ENCODE data around the gene UBE2D4. TPM values are rescaled to one million over a fixed set of nuclear protein-coding genes. Genes with fewer than 3 reads are reported as not detected.
"Not testable (repeated sequence)": the region's sequence is repeated elsewhere in the genome, so short reads cannot be mapped to it uniquely, and the experiment has no call there.

The UBE2D4 gene
- total and polyA plus RNA-seq, 3 experiments from 2014 or later: 13.9 to 16.2 (median 15.2) TPM

DNA sequence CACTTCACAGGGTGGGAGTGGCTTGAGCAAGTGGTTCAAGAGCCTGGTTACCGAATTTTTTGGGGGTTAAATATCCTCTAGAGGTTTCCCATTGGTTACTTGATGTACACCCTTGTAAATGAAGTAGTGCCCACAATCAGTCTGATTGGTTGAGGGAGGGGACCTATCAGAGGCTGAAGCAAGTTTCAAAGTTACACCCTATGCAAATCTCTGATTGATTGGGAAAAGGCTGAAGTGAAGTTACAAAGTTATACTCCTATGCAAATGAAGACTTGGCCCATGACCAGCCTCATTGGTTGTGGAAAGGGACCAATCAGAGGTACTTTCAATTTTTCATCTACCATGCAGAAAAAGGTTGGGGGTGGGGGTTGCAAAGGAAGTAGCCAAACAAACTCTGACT lies 34.7 kb downstream of the UBE2D4 start:
- Histone ChIP-seq H3K4me1 (ENCODE audit: insufficient read depth, low read length) (peaks cover 5% of the 10 kb centered on the region), H3K27me3 (ENCODE audit: insufficient read depth, low read length, poor library complexity, severe bottlenecking) (no peaks in the 10 kb centered on the region), H3K36me3 (ENCODE audit: insufficient read depth, low read length) (no peaks in the 10 kb centered on the region), H3K27ac (ENCODE audit: low read depth, low read length) (no peak overlapping the region), H3K9me3 (ENCODE audit: low read length) (no peaks in the 10 kb centered on the region), H3K4me3 (ENCODE audit: low read length) (no peak overlapping the region)
- peak overlapping the region in 1 of 8 donors; percentile 25 for H3K27ac Mint-ChIP-seq
- H3K4me3 Mint-ChIP-seq: no peak overlapping the region
- peaks cover 5 to 15% (median 11%) of the 10 kb centered on the region in 3 donors for H3K36me3 Mint-ChIP-seq
- no peaks in the 10 kb centered on the region for H3K27me3 Mint-ChIP-seq
- ChIA-PET CTCF (no interaction called here), POLR2A (no interaction called here)
- no peak for DNase-seq
- no peaks in the 10 kb centered on the region for H3K9me3 Mint-ChIP-seq
- H3K4me1 Mint-ChIP-seq: peaks cover 3 to 5% (median 3%) of the 10 kb centered on the region in 3 donors

DNA sequence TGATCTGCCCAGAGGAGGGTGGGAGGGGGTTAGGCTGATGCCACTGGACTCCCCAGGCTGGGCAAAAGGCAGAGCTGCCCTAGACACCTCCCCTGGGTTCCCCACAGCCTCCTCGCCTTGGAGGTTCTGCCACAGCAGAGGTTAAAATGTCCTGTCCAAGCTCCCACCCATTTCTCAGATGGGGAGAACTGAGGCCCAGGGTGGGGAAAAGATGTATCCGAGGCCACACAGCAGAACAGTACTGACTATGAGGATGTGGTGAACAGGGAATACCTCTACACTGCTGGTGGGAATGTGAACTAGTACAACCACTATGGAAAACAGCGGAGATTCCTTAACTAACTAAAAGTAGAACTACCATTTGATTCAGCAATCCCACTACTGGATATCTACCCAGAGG lies 40.2 kb downstream of the UBE2D4 start:
- H3K36me3 ChIP-seq (ENCODE audit: insufficient read depth, low read length); H3K4me1 ChIP-seq (ENCODE audit: insufficient read depth, low read length); H3K9me3 ChIP-seq (ENCODE audit: low read length); H3K4me1 Mint-ChIP-seq; H3K27ac Mint-ChIP-seq; H3K36me3 Mint-ChIP-seq; DNase-seq; CTCF ChIA-PET; H3K27me3 Mint-ChIP-seq; POLR2A ChIA-PET; H3K4me3 Mint-ChIP-seq; H3K27me3 ChIP-seq (ENCODE audit: insufficient read depth, low read length, poor library complexity, severe bottlenecking); H3K27ac ChIP-seq (ENCODE audit: low read depth, low read length); H3K9me3 Mint-ChIP-seq; H3K4me3 ChIP-seq (ENCODE audit: low read length): not testable (repeated sequence)

DNA sequence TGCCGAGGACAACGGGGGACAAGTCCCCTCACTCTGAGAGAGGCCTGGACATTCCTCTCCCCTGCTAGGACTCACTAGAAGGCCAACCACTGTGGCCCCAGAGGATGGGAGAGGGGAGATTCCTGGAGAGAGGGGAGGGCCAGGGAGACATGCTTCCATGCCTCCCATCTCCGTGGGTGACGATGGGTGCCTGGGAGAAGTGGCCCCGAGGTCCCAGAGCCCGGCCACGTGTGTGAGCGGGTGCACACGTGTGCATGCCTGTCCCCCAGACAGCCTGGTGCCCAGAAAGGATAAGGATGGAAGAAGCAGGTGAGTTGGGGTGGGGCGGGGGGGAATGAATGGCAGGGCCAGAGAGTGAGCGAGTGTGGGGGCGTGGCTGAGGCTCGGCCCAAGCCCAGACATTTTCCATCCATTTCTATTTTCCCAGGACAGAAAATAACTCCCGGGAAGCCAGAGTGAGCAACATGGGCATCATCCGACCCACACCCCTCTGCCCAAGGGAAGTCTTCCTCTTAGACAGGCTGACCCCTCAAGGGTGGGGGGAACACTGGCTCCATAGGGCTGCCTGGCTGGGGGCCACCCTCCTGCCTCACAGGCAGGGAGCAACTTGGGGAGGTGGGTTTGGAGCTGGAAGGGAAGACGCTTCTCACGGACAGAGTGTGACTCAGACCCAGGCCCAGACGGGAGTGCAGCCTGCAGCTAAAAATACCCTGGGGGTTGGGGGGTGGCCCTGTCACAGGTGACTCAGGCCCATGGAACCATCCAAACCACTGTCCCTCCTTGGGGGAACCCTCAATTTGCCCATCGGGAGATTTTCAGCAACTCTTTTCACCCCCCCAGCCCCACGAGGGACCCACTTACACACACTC lies 42.2 kb downstream of the UBE2D4 start:
- CTCF ChIA-PET; POLR2A ChIA-PET; H3K4me3 ChIP-seq (ENCODE audit: low read length); DNase-seq; H3K4me1 ChIP-seq (ENCODE audit: insufficient read depth, low read length); H3K36me3 ChIP-seq (ENCODE audit: insufficient read depth, low read length); H3K4me3 Mint-ChIP-seq; H3K27me3 ChIP-seq (ENCODE audit: insufficient read depth, low read length, poor library complexity, severe bottlenecking); H3K4me1 Mint-ChIP-seq; H3K27ac ChIP-seq (ENCODE audit: low read depth, low read length); H3K27me3 Mint-ChIP-seq; H3K9me3 ChIP-seq (ENCODE audit: low read length); H3K36me3 Mint-ChIP-seq; H3K27ac Mint-ChIP-seq; H3K9me3 Mint-ChIP-seq: not testable (repeated sequence)

DNA sequence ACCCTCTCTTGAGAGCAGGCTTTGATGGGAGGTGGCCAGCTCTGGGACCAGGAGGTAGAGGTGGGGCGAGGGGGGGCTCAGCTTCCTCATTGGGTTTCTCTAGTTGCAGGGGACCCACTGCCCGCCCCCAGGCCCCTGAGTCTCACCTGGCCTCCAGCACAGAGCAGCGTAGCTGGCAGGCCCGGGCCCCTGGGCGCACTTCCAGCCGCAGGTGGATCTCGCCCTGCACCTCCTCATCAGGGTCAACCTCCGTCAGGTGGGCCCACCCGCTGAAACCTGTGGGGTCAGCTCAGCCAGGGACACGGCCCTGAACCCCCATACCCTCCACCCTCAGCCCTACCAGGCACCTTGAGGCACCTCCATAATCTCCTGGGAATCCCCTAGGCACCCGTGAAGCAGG lies 43.4 kb downstream of the UBE2D4 start:
- DNase-seq; H3K4me3 Mint-ChIP-seq; H3K9me3 ChIP-seq (ENCODE audit: low read length); H3K27ac ChIP-seq (ENCODE audit: low read depth, low read length); H3K27me3 ChIP-seq (ENCODE audit: insufficient read depth, low read length, poor library complexity, severe bottlenecking); POLR2A ChIA-PET; H3K27me3 Mint-ChIP-seq; H3K36me3 ChIP-seq (ENCODE audit: insufficient read depth, low read length); H3K4me1 ChIP-seq (ENCODE audit: insufficient read depth, low read length); H3K4me3 ChIP-seq (ENCODE audit: low read length); H3K9me3 Mint-ChIP-seq; CTCF ChIA-PET; H3K36me3 Mint-ChIP-seq; H3K4me1 Mint-ChIP-seq: not testable (repeated sequence)
- peak overlapping the region in 1 of 8 donors; percentile 36 for H3K27ac Mint-ChIP-seq

DNA sequence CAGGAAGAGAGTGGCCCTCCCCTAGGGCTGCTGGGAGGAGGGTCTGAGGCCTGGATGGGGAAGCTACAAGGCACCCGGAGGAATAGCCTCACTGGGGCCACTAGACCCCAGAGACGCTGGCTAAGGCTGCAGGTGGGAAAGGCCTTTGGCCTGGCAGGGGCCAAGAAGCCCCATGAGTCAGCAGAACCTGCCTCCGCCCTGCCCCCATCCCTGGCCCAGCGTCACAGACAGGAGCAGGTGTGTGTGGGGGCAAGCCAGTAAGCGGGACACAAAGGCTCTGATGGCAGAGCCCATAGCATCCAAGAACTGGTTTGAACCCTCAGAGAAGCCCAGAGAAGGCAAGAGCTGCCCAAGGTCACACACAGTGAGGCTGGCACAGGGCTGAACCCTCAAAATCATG lies 44.5 kb downstream of the UBE2D4 start:
- H3K36me3 Mint-ChIP-seq; H3K9me3 ChIP-seq (ENCODE audit: low read length); H3K4me1 ChIP-seq (ENCODE audit: insufficient read depth, low read length); H3K27me3 ChIP-seq (ENCODE audit: insufficient read depth, low read length, poor library complexity, severe bottlenecking); H3K27ac Mint-ChIP-seq; H3K9me3 Mint-ChIP-seq; CTCF ChIA-PET; H3K4me3 ChIP-seq (ENCODE audit: low read length); H3K27ac ChIP-seq (ENCODE audit: low read depth, low read length); DNase-seq; H3K4me3 Mint-ChIP-seq; H3K36me3 ChIP-seq (ENCODE audit: insufficient read depth, low read length); POLR2A ChIA-PET; H3K27me3 Mint-ChIP-seq; H3K4me1 Mint-ChIP-seq: not testable (repeated sequence)

DNA sequence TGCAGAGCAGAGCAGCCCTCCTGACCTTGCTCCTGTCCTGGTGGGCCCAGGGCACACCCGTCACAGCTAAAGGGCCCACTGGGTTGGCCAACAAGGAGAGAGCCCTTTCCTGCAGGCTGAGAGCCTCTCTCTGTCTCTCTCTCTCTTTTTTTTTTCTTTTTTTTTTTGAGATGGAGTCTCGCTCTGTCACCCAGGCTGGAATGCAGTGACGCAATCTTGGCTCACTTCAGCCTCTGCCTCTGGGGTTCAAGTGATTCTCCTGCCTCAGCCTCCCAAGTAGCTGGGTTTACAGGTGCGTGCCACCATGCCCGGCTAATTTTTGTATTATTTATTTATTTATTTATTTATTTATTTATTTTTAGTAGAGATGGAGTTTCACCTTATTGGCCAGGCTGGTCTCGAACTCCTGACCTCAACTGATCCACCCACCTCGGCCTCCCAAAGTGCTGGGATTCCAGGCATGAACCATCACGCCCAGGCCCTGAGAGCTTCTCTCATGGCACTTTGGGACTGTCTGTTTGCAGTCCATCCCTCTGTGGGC lies 47.9 kb downstream of the UBE2D4 start:
- H3K9me3 ChIP-seq (ENCODE audit: low read length); H3K27me3 Mint-ChIP-seq; POLR2A ChIA-PET; H3K4me3 ChIP-seq (ENCODE audit: low read length); H3K27me3 ChIP-seq (ENCODE audit: insufficient read depth, low read length, poor library complexity, severe bottlenecking); H3K4me3 Mint-ChIP-seq; H3K27ac ChIP-seq (ENCODE audit: low read depth, low read length); H3K4me1 ChIP-seq (ENCODE audit: insufficient read depth, low read length); H3K36me3 ChIP-seq (ENCODE audit: insufficient read depth, low read length); H3K4me1 Mint-ChIP-seq; CTCF ChIA-PET; DNase-seq; H3K36me3 Mint-ChIP-seq; H3K9me3 Mint-ChIP-seq: not testable (repeated sequence)
- H3K27ac Mint-ChIP-seq: peak overlapping the region in 1 of 8 donors; percentile 10

DNA sequence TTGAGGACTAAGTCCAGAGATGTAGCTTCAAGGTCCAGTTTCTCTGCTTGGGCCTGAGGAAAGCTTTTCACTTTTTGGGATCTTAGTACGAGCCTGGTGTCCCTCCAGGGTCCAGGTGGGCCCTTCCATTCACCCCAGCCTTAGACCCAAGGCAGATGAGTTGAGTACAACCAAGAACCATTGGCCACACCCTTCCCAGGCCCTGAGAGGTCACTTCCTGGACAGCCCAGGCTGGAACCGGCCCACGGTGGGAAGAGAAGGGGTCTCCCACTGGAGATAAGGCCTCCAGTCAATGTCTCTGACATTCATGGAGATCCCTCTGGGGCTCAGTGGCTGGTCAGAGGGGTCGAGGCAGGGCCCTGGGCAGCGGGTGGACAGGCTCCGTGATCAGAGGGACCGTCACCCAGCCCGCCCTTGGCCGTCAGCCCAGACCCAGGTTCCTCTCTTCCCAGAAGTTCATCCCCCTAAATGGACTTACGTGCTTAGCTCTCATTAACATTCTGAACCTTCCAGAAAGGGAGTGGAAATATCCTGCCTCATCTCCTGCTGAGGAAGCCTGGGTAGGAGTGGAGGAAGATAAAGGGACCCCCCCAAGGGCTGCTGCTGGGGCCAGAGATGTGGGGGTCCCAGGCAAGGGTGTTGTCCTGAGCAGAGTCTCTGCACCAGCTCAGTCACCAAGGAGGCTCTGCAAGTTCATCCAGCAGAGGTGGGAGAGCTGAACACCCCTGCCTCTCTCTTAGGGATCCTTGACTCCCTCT lies 48.7 kb downstream of the UBE2D4 start:
- DNase-seq; POLR2A ChIA-PET; H3K9me3 ChIP-seq (ENCODE audit: low read length); H3K36me3 ChIP-seq (ENCODE audit: insufficient read depth, low read length); H3K9me3 Mint-ChIP-seq; H3K4me3 Mint-ChIP-seq; H3K27ac ChIP-seq (ENCODE audit: low read depth, low read length); H3K36me3 Mint-ChIP-seq; H3K27me3 Mint-ChIP-seq; H3K27me3 ChIP-seq (ENCODE audit: insufficient read depth, low read length, poor library complexity, severe bottlenecking); H3K4me3 ChIP-seq (ENCODE audit: low read length); H3K4me1 ChIP-seq (ENCODE audit: insufficient read depth, low read length); CTCF ChIA-PET; H3K4me1 Mint-ChIP-seq: not testable (repeated sequence)
- peak overlapping the region in 1 of 8 donors; percentile 60 for H3K27ac Mint-ChIP-seq

DNA sequence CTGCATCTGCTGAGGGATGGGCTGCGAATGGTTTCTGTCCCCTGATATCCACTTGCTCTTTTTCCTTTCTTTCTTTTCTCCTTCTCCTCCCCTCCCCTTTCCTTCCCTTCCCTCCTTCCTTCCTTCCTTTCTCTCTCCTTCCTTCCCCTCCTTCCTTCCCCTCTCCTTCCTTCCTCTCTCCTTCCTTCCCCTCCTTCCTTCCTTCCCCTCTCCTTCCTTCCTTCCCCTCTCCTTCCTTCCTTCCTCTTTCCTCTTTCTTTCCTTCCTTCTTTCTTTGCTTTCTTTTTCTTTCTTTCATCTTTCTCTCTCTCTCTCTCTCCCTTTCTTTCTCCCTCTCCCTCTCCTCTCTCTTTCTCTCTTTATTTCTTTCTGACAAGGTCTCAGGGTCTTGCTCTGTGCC lies 51.3 kb downstream of the UBE2D4 start:
- Histone ChIP-seq H3K9me3 (ENCODE audit: low read length) (no peaks in the 10 kb centered on the region), H3K4me3 (ENCODE audit: low read length) (no peak overlapping the region), H3K27ac (ENCODE audit: low read depth, low read length) (no peak overlapping the region), H3K27me3 (ENCODE audit: insufficient read depth, low read length, poor library complexity, severe bottlenecking) (no peaks in the 10 kb centered on the region), H3K36me3 (ENCODE audit: insufficient read depth, low read length) (no peaks in the 10 kb centered on the region), H3K4me1 (ENCODE audit: insufficient read depth, low read length) (no peaks in the 10 kb centered on the region)
- POLR2A ChIA-PET: no interaction called here
- H3K27ac Mint-ChIP-seq: peak overlapping the region in 1 of 8 donors; percentile 88
- H3K9me3 Mint-ChIP-seq: no peaks in the 10 kb centered on the region
- CTCF ChIA-PET: no interaction called here
- H3K4me3 Mint-ChIP-seq: no peak overlapping the region
- DNase-seq: no peak
- H3K4me1 Mint-ChIP-seq: no peaks in the 10 kb centered on the region
- H3K27me3 Mint-ChIP-seq: no peaks in the 10 kb centered on the region
- H3K36me3 Mint-ChIP-seq: peaks cover 0 to 2% (median 1%) of the 10 kb centered on the region in 3 donors

Data from CD8-positive, alpha-beta memory T cell (primary cell).